ENCODE results near the gene COQ2. TPM values are rescaled to one million over a fixed set of nuclear protein-coding genes. Genes with fewer than 3 reads are reported as not detected.
"Not testable (repeated sequence)": the region's sequence is repeated elsewhere in the genome, so short reads cannot be mapped to it uniquely, and the experiment has no call there.

The COQ2 gene
- total and polyA plus RNA-seq, 8 donors: 1.8 to 10.1 (median 8.0) TPM

DNA sequence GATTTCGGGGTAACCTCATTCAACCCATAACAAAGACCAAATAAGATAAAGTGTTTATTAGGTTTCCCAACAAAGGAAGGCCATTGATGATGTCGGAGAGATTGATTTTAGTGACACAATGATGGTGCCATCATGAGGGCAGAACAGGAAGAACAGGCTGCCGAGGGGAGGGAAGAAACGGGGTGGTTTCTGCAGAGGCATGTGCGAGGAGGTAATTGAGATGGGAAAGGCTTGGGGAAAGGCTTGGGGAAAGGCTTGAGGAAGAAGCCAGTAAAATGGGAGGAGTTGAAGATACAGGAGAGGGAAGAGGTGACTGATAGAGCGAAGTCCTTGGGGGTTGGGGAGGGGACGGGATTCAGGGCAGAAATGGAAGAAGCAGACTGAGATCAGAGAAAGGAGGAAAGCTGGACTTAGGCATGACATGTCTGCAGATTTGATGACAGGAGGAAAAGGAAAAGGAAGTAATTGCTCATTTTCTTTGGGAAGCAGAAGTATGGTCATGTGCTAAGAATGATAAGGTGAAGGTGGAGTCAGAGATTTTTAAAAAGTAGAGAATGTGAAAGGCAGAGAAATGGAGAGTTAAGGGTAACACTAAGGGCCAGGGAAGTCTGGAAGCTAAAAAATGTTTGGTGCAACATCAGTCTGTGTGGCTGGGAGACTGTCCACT is 44.1 kb upstream of the COQ2 start:
- no peak for TF ChIP-seq EP300 (IDR thresholded peaks at IDR 0.05)
- TF ChIP-seq POLR2AphosphoS5 (IDR thresholded peaks at IDR 0.05): no peak
- no peak for TF ChIP-seq POLR2A (IDR thresholded peaks at IDR 0.05)
- no peak for TF ChIP-seq CTCF (IDR thresholded peaks at IDR 0.05)
- Histone ChIP-seq H3K4me3 (no peak overlapping the region), H3K27ac (no peak overlapping the region), H3K36me3 (no peaks in the 10 kb centered on the region), H3K4me1 (peaks cover 4 to 20% (median 6%) of the 10 kb centered on the region in 4 donors), H3K9me3 (no peaks in the 10 kb centered on the region), H3K27me3 (peaks cover 0 to 11% (median 0%) of the 10 kb centered on the region in 3 donors)
- intact Hi-C loops (cut with DNase I; ENCODE audit: low total_unique reads): no loop called here
- no peak for DNase-seq
- 63 to 83% (median 72%) methylated on average over 7 of the region's 7 CpGs for WGBS, 5 donors

DNA sequence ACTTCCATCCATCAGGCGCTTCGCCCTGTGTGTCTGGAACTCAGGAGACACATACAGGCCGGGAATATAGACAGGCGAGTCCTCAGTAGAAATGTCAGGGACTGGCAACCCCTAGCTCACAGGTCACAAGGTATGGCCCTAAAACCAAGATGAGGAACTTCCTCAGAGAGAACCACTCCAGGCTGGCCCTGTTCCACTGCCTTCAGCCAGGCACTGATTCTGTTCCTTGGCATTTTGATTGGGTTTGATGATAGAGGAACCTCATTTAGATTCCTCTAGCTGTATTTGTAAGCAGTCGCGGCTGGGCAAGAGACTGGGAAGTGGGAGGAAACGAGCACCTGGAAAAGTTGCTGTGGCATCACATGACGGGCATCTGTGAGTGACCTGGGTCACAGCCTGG is 41.9 kb upstream of the COQ2 start:
- 59 to 82% (median 64%) methylated on average over 8 of the region's 8 CpGs for WGBS, 5 donors
- no peaks in the 10 kb centered on the region for H3K36me3 ChIP-seq
- H3K4me1 ChIP-seq: peaks cover 4 to 20% (median 6%) of the 10 kb centered on the region in 4 donors
- intact Hi-C loops (cut with DNase I; ENCODE audit: low total_unique reads): no loop called here
- no peaks in the 10 kb centered on the region for H3K27me3 ChIP-seq
- no peak overlapping the region for H3K27ac ChIP-seq
- TF ChIP-seq POLR2AphosphoS5 (IDR thresholded peaks at IDR 0.05) (no peak), POLR2A (IDR thresholded peaks at IDR 0.05) (no peak), EP300 (IDR thresholded peaks at IDR 0.05) (no peak), CTCF (IDR thresholded peaks at IDR 0.05) (no peak)
- no peak overlapping the region for H3K4me3 ChIP-seq
- DNase-seq: peak in 1 of 2 donors; percentile 27
- no peaks in the 10 kb centered on the region for H3K9me3 ChIP-seq

DNA sequence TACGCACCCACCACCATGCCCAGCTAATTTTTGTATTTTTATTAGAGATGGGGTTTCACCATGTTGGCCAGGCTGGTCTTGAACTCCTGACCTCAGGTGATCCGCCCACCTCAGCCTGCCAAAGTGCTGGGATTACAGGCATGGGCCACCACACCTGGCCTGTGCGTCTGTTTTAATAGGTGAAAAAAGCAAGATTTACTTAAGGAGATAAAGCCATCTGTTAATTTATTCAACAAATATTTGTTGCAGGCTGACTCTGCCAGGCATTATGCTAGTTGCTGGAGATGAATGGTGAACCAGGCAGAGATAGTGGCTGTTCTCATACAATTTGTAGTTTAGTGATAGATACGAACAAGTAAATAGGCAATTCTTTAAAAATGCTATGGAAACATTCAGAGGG is 40.7 kb upstream of the COQ2 start:
- H3K36me3 ChIP-seq; H3K27ac ChIP-seq; intact Hi-C loops (cut with DNase I; ENCODE audit: low total_unique reads); H3K9me3 ChIP-seq; H3K4me3 ChIP-seq; H3K27me3 ChIP-seq: not testable (repeated sequence)
- WGBS, 5 donors: 29 to 63% (median 46%) methylated on average over 4 of the region's 4 CpGs
- DNase-seq: peak in 1 of 2 donors; percentile 33
- H3K4me1 ChIP-seq: peaks cover 4 to 15% (median 6%) of the 10 kb centered on the region in 4 donors

- Histone ChIP-seq H3K4me3 (no peak overlapping the region), H3K27ac (no peak overlapping the region), H3K36me3 (no peaks in the 10 kb centered on the region), H3K4me1 (peaks cover 4 to 10% (median 6%) of the 10 kb centered on the region in 4 donors), H3K27me3 (no peaks in the 10 kb centered on the region), H3K9me3 (no peaks in the 10 kb centered on the region)
- intact Hi-C loops (cut with DNase I; ENCODE audit: low total_unique reads): no loop called here
- no peak for DNase-seq
- WGBS, 5 donors: 76 to 94% (median 88%) methylated on average over 3 of the region's 3 CpGs
- TF ChIP-seq POLR2A (IDR thresholded peaks at IDR 0.05) (no peak), POLR2AphosphoS5 (IDR thresholded peaks at IDR 0.05) (no peak), EP300 (IDR thresholded peaks at IDR 0.05) (no peak), CTCF (IDR thresholded peaks at IDR 0.05) (no peak)
Observed at GRCh38 chr4:83323136-83323535, 38.5 kb upstream of the COQ2 start.

- DNase-seq: peak; percentile 28 to 39
- Histone ChIP-seq H3K4me1 (peaks cover 0 to 5% (median 4%) of the 10 kb centered on the region in 4 donors), H3K36me3 (no peaks in the 10 kb centered on the region), H3K4me3 (no peak overlapping the region), H3K27me3 (no peaks in the 10 kb centered on the region), H3K27ac (peak overlapping the region in 1 of 5 donors; percentile 46), H3K9me3 (no peaks in the 10 kb centered on the region)
- intact Hi-C loops (cut with DNase I; ENCODE audit: low total_unique reads): no loop called here
- 55 to 83% (median 80%) methylated on average over 5 of the region's 5 CpGs for WGBS, 5 donors
- TF ChIP-seq CTCF (IDR thresholded peaks at IDR 0.05) (no peak), POLR2A (IDR thresholded peaks at IDR 0.05) (no peak), POLR2AphosphoS5 (IDR thresholded peaks at IDR 0.05) (no peak), EP300 (IDR thresholded peaks at IDR 0.05) (no peak)
Observed at GRCh38 chr4:83320548-83320947, 36.0 kb upstream of the COQ2 start.

Measured in stomach (tissue), 9 donors.